ENCODE data around the gene MEIS2.

Gene MEIS2

DNA sequence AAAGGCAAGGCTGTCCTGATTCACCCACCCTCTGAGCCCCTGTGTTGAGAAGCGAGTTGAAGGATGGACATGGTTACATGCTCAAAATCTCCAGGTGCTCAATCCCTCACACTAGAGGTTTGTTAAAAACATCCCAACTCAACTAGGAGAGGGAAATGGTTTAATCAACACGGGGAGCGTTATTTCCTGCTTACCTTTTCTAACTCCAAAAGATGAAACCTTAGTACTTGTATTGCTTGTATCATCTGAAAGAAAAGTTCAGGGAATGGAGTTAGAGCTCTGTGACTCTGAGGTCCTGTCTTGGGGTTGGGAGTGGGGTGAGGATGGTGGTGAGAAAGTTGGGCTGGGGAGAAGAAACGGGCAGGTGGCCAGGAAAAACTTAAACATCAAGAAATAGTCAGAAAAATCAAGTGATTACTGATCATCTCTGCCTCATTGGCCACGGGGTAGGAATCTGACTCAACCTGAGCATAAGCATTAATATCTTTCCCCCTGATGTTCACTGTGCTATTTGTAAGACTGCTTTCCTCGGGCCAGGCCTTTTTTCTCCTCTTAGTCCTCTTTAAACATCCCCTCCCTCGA, 5.9 kb downstream of the MEIS2 start:
- Histone ChIP-seq H3K27ac (ENCODE audit: low read depth, low read length) (peak overlapping the region; percentile 97), H3K4me3 (ENCODE audit: low read length) (peak overlapping the region; percentile 92), H3K27me3 (ENCODE audit: control insufficient read depth, insufficient read depth, low read length) (peaks cover 4% of the 10 kb centered on the region), H3K9ac (ENCODE audit: low read length) (no peak overlapping the region), H3K36me3 (ENCODE audit: control insufficient read depth, insufficient read depth, low read length) (no peaks in the 10 kb centered on the region), H3K4me1 (ENCODE audit: control insufficient read depth, insufficient read depth, low read length) (peaks cover 19% of the 10 kb centered on the region)

- Histone ChIP-seq H3K4me1 (ENCODE audit: control insufficient read depth, insufficient read depth, low read length) (peaks cover 22% of the 10 kb centered on the region), H3K9ac (ENCODE audit: low read length) (no peak overlapping the region), H3K4me3 (ENCODE audit: low read length) (peak overlapping the region; percentile 92), H3K27ac (ENCODE audit: low read depth, low read length) (peak overlapping the region; percentile 97), H3K27me3 (ENCODE audit: control insufficient read depth, insufficient read depth, low read length) (peaks cover 1% of the 10 kb centered on the region), H3K36me3 (ENCODE audit: control insufficient read depth, insufficient read depth, low read length) (no peaks in the 10 kb centered on the region)
Measured at GRCh38 chr15:37093480-37094332, 6.6 kb downstream of the MEIS2 start.

DNA sequence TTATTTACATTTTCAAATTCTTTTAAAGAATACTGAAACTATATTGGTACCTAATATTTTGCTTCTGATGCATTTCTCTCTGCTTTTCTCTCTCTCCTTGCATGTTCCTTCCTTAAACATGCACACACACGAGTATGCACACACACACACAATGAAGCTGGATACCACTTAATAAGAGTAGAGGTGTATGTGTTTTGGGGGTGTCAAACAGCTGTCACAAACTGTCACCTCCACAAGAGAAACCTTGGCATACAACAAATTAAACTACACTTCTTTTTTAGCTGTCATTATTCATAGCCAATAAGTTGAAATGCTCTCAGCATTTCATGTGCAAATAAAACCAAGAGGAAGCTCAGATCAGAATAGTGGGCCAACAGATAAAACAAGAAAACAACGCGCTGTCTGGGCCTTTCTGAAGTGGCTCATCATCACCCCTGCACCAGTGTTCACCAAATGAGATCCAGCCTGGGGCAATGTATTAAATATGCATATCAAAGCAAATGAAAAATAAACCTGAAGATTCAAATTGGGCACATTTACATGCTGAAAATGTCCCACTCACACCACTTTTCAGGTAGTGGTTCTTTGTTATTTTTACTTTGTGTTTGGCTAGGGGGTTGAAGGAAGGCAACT, 9.7 kb downstream of the MEIS2 start:
- H3K27ac ChIP-seq (ENCODE audit: low read depth, low read length): peak overlapping the region; percentile 10
- H3K9ac ChIP-seq (ENCODE audit: low read length): no peak overlapping the region
- peaks cover 32% of the 10 kb centered on the region for H3K4me1 ChIP-seq (ENCODE audit: control insufficient read depth, insufficient read depth, low read length)
- H3K27me3 ChIP-seq (ENCODE audit: control insufficient read depth, insufficient read depth, low read length): no peaks in the 10 kb centered on the region
- no peak overlapping the region for H3K4me3 ChIP-seq (ENCODE audit: low read length)
- H3K36me3 ChIP-seq (ENCODE audit: control insufficient read depth, insufficient read depth, low read length): no peaks in the 10 kb centered on the region

DNA sequence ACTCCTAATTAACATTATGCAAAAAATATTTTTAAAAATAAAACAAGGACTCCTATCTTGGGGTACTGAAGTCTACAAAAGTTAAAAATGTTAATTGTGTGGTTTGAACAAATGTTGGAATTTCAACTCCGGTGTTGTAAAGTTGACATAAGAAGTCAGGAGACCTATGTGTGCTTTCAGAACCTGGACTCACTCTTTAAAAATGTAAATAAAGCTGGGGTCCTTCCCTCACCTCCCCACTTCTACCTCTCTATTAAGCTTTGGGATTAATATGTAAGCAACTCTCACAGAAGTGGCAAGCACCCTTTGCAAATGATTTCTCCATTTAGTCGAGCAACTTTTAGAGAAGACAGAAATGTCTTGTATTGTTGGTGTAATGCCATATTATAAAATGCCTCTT, 11.9 kb downstream of the MEIS2 start:
- Histone ChIP-seq H3K27me3 (ENCODE audit: control insufficient read depth, insufficient read depth, low read length) (no peaks in the 10 kb centered on the region), H3K36me3 (ENCODE audit: control insufficient read depth, insufficient read depth, low read length) (no peaks in the 10 kb centered on the region), H3K4me1 (ENCODE audit: control insufficient read depth, insufficient read depth, low read length) (peaks cover 41% of the 10 kb centered on the region), H3K9ac (ENCODE audit: low read length) (no peak overlapping the region), H3K4me3 (ENCODE audit: low read length) (no peak overlapping the region), H3K27ac (ENCODE audit: low read depth, low read length) (no peak overlapping the region)

DNA sequence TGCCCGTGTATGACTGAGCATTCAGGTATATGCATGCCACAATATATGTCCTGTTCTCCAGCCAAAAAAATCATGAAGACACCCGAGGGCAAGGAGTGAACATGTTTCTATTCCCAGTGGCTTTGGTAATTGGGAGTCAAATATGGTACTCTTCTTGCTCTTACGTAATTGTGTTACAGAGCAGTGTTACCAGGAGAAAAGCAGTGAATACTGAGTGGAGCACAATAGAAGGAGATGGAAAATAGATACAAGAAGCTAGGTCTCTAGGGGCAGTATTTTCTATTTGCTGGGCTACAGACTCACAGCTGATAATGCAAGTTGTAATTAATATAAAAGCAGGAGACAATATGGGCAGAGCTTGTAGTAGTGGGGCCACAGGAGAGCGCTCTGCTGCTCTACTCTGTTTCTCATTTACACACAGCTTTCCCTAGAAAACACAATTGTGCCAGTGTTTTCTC, 13.2 kb downstream of the MEIS2 start:
- Histone ChIP-seq H3K36me3 (ENCODE audit: control insufficient read depth, insufficient read depth, low read length) (no peaks in the 10 kb centered on the region), H3K4me1 (ENCODE audit: control insufficient read depth, insufficient read depth, low read length) (peaks cover 44% of the 10 kb centered on the region), H3K9ac (ENCODE audit: low read length) (no peak overlapping the region), H3K27ac (ENCODE audit: low read depth, low read length) (peak overlapping the region; percentile 43), H3K4me3 (ENCODE audit: low read length) (no peak overlapping the region), H3K27me3 (ENCODE audit: control insufficient read depth, insufficient read depth, low read length) (no peaks in the 10 kb centered on the region)

DNA sequence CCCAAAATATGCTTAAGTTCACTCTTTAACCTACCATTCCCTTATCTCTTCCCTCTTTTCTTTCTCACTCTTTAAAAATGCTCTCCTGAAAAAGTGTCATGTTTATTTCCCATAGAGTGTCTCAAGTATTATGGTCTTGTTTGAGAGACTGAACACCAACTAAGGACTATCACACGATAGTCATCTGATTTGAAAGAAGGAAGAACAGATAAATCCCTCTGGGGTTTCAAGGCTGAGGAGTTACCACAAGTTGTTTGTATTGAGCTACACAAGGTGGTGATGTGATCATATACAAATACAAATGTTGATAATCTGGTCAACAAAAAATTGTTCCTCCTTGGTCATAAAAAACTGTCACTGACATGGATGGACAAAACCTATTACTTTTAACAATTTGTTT, 13.8 kb downstream of the MEIS2 start:
- Histone ChIP-seq H3K36me3 (ENCODE audit: control insufficient read depth, insufficient read depth, low read length) (no peaks in the 10 kb centered on the region), H3K9ac (ENCODE audit: low read length) (no peak overlapping the region), H3K27ac (ENCODE audit: low read depth, low read length) (peak overlapping the region; percentile 43), H3K4me1 (ENCODE audit: control insufficient read depth, insufficient read depth, low read length) (peaks cover 46% of the 10 kb centered on the region), H3K4me3 (ENCODE audit: low read length) (no peak overlapping the region), H3K27me3 (ENCODE audit: control insufficient read depth, insufficient read depth, low read length) (no peaks in the 10 kb centered on the region)

DNA sequence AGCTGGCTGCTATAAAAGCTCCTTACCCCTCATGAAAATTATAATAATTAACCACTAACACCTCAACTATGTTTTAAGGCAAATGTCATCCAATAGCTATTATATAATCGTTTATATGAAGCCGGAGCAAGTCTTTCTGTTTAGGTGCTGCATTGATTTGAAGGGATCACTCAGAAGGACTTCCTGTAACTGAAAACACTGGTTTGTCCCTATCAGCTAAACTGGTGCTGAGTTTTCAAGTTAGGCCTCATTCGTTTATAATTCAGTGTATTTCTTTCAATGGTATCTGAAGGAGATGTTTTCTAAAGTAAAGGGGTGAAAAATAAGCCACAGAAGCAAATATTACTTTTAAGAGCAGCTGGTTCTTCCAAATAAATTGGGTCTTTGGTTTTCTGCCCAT, 14.2 kb downstream of the MEIS2 start:
- no peaks in the 10 kb centered on the region for H3K36me3 ChIP-seq (ENCODE audit: control insufficient read depth, insufficient read depth, low read length)
- peak overlapping the region; percentile 43 for H3K27ac ChIP-seq (ENCODE audit: low read depth, low read length)
- peaks cover 42% of the 10 kb centered on the region for H3K4me1 ChIP-seq (ENCODE audit: control insufficient read depth, insufficient read depth, low read length)
- H3K27me3 ChIP-seq (ENCODE audit: control insufficient read depth, insufficient read depth, low read length): no peaks in the 10 kb centered on the region
- no peak overlapping the region for H3K4me3 ChIP-seq (ENCODE audit: low read length)
- H3K9ac ChIP-seq (ENCODE audit: low read length): no peak overlapping the region

- Histone ChIP-seq H3K36me3 (ENCODE audit: control insufficient read depth, insufficient read depth, low read length) (no peaks in the 10 kb centered on the region), H3K27ac (ENCODE audit: low read depth, low read length) (peak overlapping the region; percentile 7), H3K4me3 (ENCODE audit: low read length) (no peak overlapping the region), H3K4me1 (ENCODE audit: control insufficient read depth, insufficient read depth, low read length) (peaks cover 43% of the 10 kb centered on the region), H3K27me3 (ENCODE audit: control insufficient read depth, insufficient read depth, low read length) (no peaks in the 10 kb centered on the region), H3K9ac (ENCODE audit: low read length) (no peak overlapping the region)
Measured at GRCh38 chr15:37084602-37085001, 15.7 kb downstream of the MEIS2 start.

GRCh38 chr15:37083610-37084009, 16.7 kb downstream of the MEIS2 start:
- no peaks in the 10 kb centered on the region for H3K36me3 ChIP-seq (ENCODE audit: control insufficient read depth, insufficient read depth, low read length)
- no peak overlapping the region for H3K9ac ChIP-seq (ENCODE audit: low read length)
- H3K4me3 ChIP-seq (ENCODE audit: low read length): no peak overlapping the region
- peak overlapping the region; percentile 19 for H3K27ac ChIP-seq (ENCODE audit: low read depth, low read length)
- peaks cover 45% of the 10 kb centered on the region for H3K4me1 ChIP-seq (ENCODE audit: control insufficient read depth, insufficient read depth, low read length)
- H3K27me3 ChIP-seq (ENCODE audit: control insufficient read depth, insufficient read depth, low read length): no peaks in the 10 kb centered on the region

DNA sequence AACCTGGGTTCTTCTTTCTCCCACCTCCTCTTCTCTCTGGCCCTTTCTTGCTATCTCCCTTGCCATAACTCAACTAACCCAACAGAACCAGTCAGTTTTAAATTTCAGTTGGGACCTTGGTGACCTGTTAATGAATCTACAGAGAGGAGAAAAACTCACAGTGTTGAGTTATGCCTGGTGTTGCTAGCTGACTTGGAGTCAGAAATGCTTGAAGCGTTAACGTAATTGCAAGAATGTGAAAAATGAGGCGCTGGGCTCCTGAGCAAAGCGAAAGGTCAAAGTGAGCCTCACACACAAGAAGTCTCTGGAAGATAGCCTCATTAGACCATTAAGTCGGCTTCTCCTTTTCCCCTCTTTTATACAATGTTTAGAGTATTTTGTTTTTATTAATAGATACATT, 18.4 kb downstream of the MEIS2 start:
- H3K27ac ChIP-seq (ENCODE audit: low read depth, low read length): no peak overlapping the region

DNA sequence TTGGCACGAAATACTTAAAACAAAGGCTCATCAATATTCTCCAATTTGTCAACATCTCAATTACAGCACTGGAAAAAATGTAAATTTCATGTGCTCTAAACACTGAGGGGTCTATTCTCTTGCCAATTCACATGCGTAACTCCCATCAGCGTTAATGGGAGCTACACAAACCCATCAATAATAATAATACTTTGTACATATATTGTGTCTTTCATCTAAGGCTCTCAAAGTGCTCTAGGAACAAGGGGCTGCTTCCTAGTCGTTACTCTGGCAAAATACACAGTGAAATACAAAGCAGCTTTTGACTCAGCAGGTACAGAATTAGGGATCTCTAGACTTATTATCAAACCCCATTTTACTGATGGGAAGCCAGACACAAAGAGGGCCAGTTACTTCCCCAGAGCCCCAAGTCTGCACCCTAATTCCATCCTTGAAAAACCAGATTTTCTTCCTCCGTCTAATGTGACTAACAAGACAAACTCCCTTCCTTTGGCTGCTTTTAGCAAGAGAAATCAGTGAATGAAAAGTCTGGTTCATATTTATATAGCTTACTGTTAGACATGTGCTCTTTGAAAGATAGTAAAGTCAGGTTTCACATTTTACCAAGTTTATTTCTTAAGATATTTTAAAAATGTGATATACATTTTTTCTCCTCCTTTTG, 20.0 kb downstream of the MEIS2 start:
- Histone ChIP-seq H3K27me3 (ENCODE audit: control insufficient read depth, insufficient read depth, low read length) (no peaks in the 10 kb centered on the region), H3K4me1 (ENCODE audit: control insufficient read depth, insufficient read depth, low read length) (peaks cover 45% of the 10 kb centered on the region), H3K4me3 (ENCODE audit: low read length) (no peak overlapping the region), H3K9ac (ENCODE audit: low read length) (no peak overlapping the region), H3K27ac (ENCODE audit: low read depth, low read length) (peak overlapping the region; percentile 12), H3K36me3 (ENCODE audit: control insufficient read depth, insufficient read depth, low read length) (no peaks in the 10 kb centered on the region)

More for the DNA sequence above, 18.4 kb downstream of the MEIS2 start:
- Histone ChIP-seq H3K4me1 (ENCODE audit: control insufficient read depth, insufficient read depth, low read length) (peaks cover 42% of the 10 kb centered on the region), H3K36me3 (ENCODE audit: control insufficient read depth, insufficient read depth, low read length) (no peaks in the 10 kb centered on the region), H3K4me3 (ENCODE audit: low read length) (no peak overlapping the region), H3K27me3 (ENCODE audit: control insufficient read depth, insufficient read depth, low read length) (no peaks in the 10 kb centered on the region), H3K9ac (ENCODE audit: low read length) (no peak overlapping the region)

- peak overlapping the region; percentile 12 for H3K27ac ChIP-seq (ENCODE audit: low read depth, low read length)
- no peaks in the 10 kb centered on the region for H3K27me3 ChIP-seq (ENCODE audit: control insufficient read depth, insufficient read depth, low read length)
- H3K4me1 ChIP-seq (ENCODE audit: control insufficient read depth, insufficient read depth, low read length): peaks cover 41% of the 10 kb centered on the region
- H3K4me3 ChIP-seq (ENCODE audit: low read length): no peak overlapping the region
- no peak overlapping the region for H3K9ac ChIP-seq (ENCODE audit: low read length)
- no peaks in the 10 kb centered on the region for H3K36me3 ChIP-seq (ENCODE audit: control insufficient read depth, insufficient read depth, low read length)
Measured at GRCh38 chr15:37079726-37080125, 20.6 kb downstream of the MEIS2 start.
